HG02610 (cell line): ENCODE data around the gene TET2.

Experiments
- ATAC-seq: cut with Tn5 transposase; IDR thresholded peaks from one replicate; pipeline ENCODE4 v1.9.1; 2021; ENCODE audit warnings: mild to moderate bottlenecking, moderate library complexity; ENCODE audit not compliant: unreplicated experiment

TET2 gene

GRCh38 chr4:105140684-105141490 is 5.8 kb upstream of the TET2 start:
- no peak for ATAC-seq

- ATAC-seq: peak; percentile 18
These were observed 1.3 kb upstream of the TET2 start for GRCh38 chr4:105145156-105145902.

DNA sequence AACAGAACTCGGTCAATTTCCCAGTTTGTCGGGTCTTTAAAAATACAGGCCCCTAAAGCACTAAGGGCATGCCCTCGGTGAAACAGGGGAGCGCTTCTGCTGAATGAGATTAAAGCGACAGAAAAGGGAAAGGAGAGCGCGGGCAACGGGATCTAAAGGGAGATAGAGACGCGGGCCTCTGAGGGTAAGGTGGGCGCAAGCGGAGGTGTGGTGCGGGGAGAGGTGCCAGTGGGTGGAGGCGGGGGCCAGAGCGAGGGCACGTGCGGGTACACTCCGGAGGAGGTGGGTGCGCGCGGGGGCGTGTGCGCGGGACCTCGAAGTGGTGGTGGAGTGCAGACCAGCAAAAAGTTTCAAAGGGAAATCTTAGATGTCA is 787 bp upstream of the TET2 start:
- peak; percentile 10 for ATAC-seq

DNA sequence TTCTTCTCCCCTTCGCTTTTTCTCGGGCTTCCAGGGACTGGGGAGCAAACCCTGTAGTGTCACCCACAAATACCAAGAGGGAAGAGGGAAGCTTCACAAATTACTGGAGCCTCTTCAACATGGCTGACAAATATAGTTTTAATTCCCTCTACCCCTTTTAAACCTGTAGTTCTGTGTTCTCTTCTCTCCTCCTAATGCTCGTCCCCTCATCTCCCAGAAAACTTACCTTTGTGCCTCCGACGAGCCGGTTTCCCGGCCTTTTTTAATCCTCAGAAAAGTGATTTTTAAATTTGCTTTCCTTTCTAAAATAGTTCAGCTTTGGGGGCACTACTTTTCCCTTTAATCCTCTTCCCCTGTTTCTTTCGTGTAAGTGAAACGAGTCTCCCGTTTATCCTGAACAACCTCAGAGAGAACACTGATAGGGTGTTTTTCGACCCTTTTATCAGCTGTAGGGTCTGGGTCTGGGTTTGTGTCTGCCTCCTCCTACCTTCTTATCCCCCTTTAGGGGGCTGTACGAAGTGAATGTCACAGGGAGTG is 408 bp downstream of the TET2 start:
- ATAC-seq: peak; percentile 2

- ATAC-seq: no peak
These were observed 981 bp downstream of the TET2 start for GRCh38 chr4:105147553-105148161.

DNA sequence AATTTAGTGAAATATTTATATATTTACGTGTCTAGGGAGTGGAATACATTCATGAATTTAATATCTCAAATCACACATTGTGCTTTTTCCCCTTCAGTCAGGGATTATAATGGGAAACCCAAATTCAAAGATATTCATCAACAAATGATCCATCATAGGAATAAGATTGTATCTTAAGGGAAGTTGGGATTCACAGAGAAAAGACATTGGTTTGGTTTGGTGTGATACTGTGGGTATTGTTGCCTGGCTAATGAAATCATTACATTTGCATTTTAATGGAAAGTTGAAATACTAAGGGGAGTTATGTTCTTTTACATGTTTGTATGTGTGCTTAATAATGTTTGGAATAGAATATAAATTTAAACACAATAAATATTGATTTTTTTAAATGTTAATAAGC is 1.7 kb downstream of the TET2 start:
- ATAC-seq: no peak

DNA sequence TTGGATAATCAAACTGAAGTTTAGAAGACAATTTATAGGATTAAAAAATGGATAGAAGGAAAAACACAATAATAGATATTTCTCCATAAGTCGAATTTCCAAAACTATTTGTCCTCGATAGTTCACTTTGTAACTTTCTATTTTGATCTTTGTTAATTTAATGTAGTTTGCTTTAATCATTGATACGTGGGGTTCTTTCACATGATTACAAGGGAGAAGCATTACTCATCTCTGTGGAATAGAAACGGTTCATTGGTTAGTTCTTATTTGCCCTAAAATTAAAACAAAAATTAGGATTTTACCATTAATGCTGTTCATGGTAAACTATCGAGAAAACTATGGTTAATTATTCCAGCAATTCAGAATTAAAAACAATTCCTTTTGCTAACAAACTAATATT is 2.1 kb downstream of the TET2 start:
- no peak for ATAC-seq

DNA sequence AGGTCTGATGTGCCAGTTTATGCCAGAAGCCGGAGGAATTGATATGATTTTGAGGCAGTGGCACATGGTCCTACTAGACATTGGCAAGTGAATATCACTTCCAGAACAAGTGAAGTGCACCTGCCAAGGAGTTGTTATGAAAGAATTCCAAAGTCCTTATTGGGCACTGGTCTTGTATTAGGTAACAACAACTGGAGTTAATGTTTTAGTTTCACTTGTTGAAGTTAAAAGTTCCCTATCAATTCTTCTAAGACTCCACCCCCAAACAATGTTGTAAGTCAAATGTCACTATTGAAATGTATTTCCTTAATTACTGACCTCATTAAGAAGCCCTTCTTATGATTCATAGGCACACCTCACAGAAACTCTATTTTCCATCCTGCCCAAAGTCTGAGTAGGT is 3.1 kb downstream of the TET2 start:
- no peak for ATAC-seq

- ATAC-seq: no peak
These were observed 3.8 kb downstream of the TET2 start for GRCh38 chr4:105150503-105150902.

GRCh38 chr4:105153749-105154148 is 7.1 kb downstream of the TET2 start:
- ATAC-seq: no peak

GRCh38 chr4:105154576-105154975 is 7.9 kb downstream of the TET2 start:
- no peak for ATAC-seq

- ATAC-seq: no peak
These were observed 8.8 kb downstream of the TET2 start for GRCh38 chr4:105155426-105155825.

- ATAC-seq: no peak
These were observed 12.2 kb downstream of the TET2 start for GRCh38 chr4:105158837-105159236.

DNA sequence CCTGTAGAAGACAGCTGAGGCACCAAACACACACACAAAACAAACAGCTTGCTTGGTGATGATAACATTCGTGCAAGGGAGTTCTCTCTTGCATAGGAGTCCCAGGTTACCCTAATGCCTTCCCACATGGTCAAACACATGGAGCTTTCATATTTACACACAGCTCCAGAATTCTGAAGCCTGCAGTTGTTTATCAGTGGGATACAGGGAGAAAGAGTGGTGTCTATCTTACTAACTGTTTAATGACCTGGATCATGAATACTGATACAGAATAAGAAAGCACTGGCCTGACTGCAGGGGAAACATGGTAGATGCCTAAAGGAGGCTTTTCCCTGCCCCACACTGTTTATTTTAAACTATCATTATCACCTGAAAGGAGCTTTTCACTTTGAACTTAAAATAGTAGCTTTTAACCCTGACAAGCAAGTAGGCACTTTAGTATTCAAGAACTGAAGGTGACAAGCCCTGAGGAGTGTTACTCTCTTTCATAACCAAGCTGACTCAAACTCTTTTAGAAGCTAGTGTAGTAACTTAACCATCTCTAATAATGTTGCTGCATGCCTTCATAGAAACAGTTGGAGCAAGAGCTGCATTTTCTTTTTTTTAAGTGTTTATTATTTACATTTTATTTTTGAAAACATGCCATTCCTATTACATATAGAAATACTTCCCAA is 15.6 kb downstream of the TET2 start:
- peak; percentile 46 for ATAC-seq

DNA sequence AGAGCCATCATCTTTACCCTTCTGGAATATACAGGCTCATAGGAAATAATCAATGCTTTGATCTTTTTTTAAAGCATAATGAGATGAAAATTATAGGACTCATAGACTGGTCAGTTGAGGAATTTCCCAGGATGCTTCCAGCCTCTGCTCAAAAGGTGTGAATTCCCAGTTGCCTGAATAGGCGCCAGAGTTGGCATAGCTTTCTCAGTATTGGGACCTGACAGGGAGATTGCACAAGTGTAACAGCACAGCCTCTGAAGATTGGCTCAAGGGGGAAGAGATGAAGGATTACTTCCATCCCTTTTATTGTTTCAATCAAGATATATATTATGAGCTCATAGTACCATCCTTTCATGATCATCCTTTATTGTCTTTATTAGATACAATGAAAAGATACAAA is 17.9 kb downstream of the TET2 start:
- ATAC-seq: no peak

DNA sequence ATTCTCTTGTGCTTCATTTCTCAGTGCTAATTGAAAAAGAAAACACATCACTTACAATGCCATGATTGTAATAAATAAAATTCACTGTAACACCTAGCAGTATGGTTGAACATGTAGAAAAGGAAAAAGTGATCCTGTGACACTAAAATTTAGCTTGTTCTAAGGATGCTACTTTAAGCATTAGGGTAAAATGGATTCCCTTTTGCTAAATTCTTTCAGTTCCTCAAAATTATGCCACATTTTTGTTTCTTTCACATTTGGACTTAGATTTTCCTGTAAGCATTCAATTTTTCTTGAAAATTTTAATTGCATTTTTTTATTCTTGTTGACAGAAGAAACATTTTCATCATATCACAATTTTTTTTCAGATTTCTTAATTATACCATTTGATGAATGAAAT is 19.4 kb downstream of the TET2 start:
- no peak for ATAC-seq

GRCh38 chr4:105170711-105171110 is 24.0 kb downstream of the TET2 start:
- ATAC-seq: no peak

DNA sequence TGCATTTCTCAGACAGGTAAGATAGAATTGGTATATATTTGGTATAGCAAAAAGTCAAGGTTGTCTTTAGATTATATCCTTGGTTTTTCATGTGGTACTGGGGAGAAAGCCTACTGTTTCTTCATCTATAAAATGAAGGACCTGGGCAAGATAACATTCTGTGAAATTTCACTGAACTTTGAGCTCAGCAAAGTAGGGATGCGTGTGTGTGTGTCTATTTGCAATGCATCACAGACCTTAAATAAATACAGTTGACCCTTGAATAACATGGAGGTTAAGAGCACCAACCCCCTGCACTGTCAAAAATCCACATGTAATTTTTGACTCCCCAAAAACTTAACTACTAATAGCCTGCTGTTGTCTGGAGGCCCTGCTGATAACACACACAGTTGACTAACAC is 25.2 kb downstream of the TET2 start:
- no peak for ATAC-seq

- ATAC-seq: no peak
These were observed 27.4 kb downstream of the TET2 start for GRCh38 chr4:105174098-105174497.

DNA sequence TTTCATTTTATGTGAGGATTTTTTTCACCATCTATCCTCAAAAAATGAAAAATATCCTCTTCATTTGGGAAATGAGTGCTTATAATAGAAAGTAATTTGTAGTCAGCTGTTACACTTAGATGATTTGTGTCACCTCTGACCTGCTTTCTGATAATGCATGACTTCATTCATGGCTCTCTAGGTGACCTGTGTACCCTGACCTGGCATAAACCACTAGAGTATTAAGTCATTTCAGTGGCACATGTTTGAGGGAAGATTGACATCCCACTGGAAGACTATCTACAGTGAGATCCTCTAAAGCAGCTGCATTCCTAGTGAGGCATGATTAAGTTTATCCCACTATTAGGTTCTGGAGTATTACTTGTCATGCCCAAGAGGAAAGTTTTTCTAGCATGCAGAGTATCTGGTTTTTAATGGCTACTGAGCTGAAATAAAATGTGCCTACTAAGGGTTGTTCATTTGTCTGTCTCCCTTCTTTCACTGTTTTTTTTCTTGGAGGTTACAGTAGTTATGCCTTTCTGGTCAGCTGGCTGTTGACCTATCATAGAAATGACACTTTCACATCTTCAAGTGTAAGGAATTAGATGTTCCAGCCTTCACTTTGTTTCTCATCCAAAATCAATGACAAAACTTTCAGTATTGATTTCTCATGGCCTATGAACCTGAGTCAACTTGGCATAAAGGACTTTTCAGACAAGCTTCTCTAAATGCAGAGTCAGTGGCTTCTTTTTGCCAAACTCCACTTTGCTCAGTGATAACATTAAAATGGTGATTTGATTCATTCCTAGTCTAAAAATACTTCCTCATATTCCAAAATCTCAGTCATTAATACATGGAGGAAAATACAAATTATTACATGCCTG is 33.1 kb downstream of the TET2 start:
- peak; percentile 61 for ATAC-seq
